GM18951 (cell line): Measurements from ENCODE around the gene PRG2.

Experiments used
- POLR2A ChIP-seq: IDR thresholded peaks from 4 replicates; pipeline ENCODE4 v1.6.1; 2011; ENCODE audit warnings: mild to moderate bottlenecking; ENCODE audit not compliant: insufficient read length, insufficient read depth; ENCODE audit errors: extremely low read depth
- in situ Hi-C: fragments of 300-500 bp; cut with MboI; formaldehyde crosslinking; loops from one replicate; pipeline ENCODE4 v1.12.0; 2022; ENCODE audit warnings: low sequenced_read_pairs, mixed read lengths, inconsistent platforms; ENCODE audit not compliant: unreplicated experiment

Gene PRG2

GRCh38 chr11:57378186-57378585, 12.3 kb downstream of the PRG2 start:
- no peak for TF ChIP-seq POLR2A

GRCh38 chr11:57377107-57377506, 13.3 kb downstream of the PRG2 start:
- in situ Hi-C loops, result no loop called here
- TF ChIP-seq POLR2A, result no peak

More at GRCh38 chr11:57378186-57378585, 12.3 kb downstream of the PRG2 start:
- in situ Hi-C loops, result no loop called here

GRCh38 chr11:57376095-57377090, 14.1 kb downstream of the PRG2 start:
- TF ChIP-seq POLR2A, result no peak
- in situ Hi-C loops, result no loop called here

DNA sequence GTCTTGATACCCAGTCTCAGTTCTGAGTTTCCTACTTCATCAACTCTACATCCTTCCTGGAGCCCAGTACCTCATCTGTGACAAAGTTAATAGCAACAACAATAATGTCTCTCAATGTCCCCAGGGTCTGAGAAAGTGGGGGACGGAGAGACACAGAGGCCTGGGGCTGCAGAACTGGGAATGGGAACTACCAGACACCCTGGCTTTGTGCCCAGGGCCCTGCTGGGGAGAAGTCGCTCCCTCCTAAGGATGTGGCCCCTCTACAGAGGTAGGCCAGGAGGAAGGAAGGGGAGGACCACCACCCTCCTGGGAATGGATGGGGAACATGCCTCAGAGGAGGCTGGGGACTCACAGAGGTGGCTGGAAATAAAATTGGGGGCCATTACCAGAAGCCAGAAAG, 15.0 kb downstream of the PRG2 start:
- in situ Hi-C loops, result no loop called here
- TF ChIP-seq POLR2A, result no peak

DNA sequence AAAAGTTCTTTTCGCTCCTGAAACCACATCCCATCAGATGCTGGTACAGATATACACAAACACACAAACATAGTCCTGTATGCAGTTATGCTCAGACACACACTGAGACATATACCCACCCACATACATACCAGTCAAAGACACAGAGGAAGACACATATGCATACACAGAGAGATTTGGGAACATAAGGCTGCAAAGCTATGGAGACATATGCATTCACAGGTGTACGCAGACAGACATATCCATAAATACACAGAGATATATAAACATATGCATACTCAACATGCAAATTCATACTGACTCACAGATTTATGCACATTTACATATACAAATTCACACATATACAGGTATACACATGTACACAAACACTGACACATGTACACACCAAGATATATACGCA, 15.5 kb downstream of the PRG2 start:
- in situ Hi-C loops, result no loop called here
- TF ChIP-seq POLR2A, result no peak

DNA sequence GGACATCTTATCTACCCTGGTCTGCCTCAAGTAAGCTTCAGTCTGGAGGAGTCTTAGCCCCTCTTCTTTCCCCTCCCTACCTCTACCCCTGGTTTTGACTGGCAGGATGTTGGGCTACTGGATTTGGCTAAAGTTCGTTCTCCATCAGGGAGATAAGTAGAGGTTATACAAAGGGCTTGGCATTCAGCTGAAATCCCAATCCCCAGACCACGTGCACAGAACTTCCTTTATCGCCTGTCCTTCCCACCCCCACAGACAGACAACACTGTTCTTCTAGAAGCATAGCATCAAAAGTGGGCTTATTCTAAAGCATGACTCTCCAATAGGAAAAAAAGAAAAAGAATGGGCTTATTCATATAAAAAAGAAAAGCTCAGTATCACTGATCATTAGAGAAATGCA, 17.3 kb downstream of the PRG2 start:
- in situ Hi-C loops, result no loop called here
- no peak for TF ChIP-seq POLR2A

DNA sequence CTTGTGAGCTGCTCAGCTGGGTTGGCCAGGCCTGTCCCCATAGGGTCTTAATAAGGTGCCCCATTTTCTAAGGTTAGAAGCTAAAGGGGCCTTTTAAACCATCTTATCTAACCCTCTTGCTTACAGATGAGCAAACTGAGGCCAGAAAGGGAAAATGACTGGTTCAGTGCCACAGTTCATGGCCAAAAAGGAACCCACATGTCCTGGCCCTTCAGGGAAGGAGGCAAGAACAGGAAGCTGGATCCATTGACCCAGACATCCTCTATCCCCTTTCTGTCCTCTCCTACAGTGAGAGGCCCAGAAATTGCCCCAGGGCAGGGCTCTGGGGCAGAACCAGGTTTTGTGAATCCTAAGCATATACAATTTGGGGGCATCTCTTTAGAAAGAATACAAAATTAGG, 19.5 kb downstream of the PRG2 start:
- TF ChIP-seq POLR2A, result no peak
- in situ Hi-C loops, result no loop called here

- in situ Hi-C loops, result no loop called here
- TF ChIP-seq POLR2A, result no peak
Measured at GRCh38 chr11:57370251-57370650, 20.2 kb downstream of the PRG2 start.

DNA sequence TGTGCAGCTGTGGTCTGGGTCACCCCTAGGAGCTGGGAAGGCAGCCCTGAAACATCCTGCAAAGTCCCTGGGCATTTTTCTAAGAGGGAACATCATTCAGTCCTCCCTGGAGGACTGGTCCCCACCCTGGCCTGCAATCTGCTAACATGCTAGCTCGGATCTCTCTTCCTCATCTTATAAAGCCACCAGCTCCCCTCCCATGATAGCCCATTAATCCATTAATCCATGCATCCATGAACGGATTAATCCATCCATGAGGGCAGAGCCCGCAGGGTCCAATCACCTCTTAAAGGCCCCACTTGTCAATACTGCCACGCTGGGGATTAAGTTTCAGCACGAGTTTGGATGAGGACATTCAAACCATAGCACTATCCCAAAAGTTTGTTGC, 21.6 kb downstream of the PRG2 start:
- TF ChIP-seq POLR2A, result no peak
- in situ Hi-C loops, result no loop called here

- in situ Hi-C loops, result no loop called here
- no peak for TF ChIP-seq POLR2A
Measured at GRCh38 chr11:57368106-57368844, 22.2 kb downstream of the PRG2 start.

- no peak for TF ChIP-seq POLR2A
- in situ Hi-C loops, result no loop called here
Measured at GRCh38 chr11:57364851-57365660, 25.4 kb downstream of the PRG2 start.

DNA sequence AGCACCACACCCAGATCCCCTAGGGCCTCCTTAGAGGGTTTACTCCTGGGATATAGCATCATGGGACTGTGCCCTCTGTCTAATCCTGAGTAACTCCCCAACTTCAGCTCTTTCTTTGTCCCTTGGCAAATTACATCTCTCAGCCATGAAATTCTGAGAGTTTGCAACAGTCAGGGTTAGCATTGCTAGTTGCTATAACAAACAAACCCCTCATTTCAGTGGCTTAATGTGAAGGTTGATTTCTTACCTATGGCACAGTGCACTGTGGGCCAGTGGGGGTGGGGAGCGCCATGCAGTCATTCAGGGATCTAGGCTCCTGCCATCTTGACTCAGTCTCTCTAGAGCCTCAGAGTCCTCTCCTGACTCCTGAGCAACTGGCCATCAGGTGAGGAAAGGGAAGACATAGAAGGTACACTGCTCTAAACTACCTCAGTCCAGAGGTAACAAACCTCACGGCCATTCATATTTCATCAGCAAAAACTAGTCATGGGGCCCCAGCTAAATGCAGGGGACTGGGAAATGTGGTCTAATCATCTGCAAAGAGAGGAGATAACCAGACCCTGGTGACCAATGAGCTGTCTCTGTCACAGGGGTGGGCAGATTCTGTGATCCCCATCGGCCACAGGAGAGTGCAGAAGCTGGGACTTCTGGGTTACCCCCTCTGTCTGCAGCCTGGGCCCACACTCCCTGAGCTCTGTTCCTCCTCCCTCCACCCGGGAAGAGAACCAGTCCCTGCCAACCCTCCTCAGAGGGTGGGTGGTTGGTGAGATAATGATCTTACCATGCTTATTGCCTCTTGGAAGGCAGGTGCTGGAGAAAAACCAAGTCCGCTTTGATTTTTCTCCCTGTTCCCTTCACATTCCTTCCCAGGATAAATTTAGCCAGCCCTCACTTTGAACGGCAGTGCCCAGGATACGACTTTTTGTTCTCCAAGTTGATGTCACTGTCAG, 27.0 kb downstream of the PRG2 start:
- TF ChIP-seq POLR2A, result no peak
- in situ Hi-C loops, result no loop called here
